CD4-positive, alpha-beta T cell treated with Interleukin-10 for 1 hour (primary cell): ENCODE data around the gene CIBAR2.

Experiments
- DNase-seq: peaks from one replicate; pipeline ENCODE4 v3.0.0-alpha.2; 2020

The CIBAR2 gene

DNA sequence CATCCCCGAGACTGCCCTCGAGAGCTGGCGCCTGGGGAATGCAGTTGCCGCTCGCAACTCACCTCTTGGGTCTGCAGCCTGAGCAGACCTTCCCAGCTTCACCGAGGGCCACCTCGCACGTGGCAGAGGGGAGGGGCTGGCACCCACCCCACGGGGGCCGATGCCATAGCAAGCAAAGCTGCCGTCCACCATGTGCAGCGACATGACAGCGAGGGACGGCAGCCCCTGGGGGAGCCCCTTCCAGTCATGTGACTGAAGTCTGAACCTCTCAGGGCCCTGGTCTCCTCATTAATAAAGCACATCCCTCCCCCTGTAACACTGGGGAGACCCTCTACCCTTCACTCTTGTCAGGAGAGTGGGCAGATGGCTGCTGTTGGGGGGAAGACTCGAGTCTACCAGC, 30.5 kb downstream of the CIBAR2 start:
- DNase-seq = no peak

DNA sequence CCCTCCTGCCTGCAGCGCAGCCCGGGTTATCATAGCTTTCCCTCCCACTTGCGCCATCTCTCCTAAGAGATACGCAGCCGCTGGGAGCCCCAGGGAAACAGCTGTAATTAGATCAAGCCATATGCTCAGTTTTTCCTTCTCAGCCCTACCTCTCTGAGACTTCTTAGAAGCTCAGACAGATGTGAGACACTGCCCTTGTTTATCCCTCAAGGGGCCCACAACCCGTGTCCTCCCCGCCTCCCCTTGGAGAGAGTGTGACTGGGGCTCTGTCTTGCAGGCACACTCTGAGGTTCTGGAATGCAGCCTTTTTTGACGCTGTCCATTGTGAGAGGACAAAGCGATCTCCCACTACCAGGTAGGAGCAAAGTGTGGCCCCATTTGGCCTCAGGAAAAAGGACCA, 31.2 kb downstream of the CIBAR2 start:
- DNase-seq = no peak

DNA sequence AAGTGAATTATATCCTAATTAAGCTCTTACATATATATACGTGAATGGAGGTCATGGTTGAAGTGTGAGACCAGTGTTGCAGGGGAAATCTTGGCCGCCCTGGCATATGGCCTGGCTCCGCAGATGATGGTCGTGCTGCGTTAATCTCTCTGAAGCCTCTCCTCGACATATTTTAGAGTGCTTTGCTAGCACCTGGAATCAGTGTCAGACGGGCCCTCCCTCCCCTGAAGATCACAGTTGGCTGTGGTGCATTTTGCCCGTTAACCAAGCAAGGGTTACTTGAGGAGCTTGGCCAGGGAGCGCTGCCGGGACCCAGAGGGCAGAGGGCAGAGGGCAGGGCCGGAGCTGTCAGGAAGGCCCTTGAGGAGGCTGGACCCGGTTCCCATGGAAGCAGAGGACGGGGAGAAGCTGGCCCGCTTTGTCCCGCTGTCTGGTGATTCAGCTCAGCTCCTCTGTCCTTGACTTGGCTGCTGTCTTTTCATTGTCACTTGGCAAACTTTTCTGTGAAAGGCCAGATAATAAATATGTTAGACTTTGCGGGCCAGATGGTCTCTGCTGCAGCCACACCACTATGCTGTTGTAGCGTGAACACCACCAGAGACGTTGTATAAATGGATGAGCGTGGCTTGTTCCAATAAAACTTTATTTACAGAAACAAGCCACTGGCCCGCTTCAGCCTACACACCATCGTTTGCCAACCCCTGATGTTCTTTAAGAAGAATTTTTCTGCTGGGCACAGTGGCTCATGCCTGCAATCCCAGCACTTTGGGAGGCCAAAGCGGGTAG, 32.3 kb downstream of the CIBAR2 start:
- DNase-seq = no peak

DNA sequence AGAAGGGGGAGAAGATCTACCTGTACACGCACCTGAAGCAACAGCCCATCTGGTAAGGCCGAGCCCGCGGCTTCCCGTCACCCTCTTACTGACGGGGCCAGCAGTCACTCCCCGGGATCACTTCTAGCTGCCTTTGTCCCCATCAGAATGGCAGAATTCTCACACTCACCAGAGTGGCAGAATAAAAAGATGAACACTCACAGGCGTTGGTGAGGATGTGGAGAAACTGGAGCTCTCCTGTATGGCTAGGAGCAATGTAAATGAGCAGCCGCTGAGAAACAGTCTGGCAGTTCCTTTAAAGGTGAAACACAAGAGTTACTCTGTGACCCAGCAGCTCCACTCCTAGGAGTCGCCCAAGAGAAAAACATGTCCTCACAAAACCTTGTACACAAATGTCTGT, 33.3 kb downstream of the CIBAR2 start:
- DNase-seq = no peak

DNA sequence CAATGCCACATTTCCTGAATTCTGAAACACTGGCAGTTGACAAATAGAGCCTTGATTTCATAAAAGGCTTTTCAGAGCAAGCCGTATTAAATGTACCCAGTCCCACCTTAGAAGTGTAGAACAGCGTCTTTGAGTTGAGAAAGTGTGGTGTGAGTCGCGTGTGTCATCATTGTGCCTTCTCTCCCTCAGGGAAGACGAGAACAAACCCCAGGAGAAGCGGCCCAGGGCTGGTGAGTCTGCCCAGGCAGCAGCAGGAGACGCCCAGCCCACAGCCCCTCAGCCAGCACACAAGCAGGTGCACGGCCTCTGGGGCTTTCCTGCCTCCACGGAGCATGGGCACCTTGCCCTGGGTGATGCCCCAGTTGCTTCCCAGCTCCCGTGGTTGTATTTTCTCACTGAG, 34.0 kb downstream of the CIBAR2 start:
- no peak for DNase-seq

DNA sequence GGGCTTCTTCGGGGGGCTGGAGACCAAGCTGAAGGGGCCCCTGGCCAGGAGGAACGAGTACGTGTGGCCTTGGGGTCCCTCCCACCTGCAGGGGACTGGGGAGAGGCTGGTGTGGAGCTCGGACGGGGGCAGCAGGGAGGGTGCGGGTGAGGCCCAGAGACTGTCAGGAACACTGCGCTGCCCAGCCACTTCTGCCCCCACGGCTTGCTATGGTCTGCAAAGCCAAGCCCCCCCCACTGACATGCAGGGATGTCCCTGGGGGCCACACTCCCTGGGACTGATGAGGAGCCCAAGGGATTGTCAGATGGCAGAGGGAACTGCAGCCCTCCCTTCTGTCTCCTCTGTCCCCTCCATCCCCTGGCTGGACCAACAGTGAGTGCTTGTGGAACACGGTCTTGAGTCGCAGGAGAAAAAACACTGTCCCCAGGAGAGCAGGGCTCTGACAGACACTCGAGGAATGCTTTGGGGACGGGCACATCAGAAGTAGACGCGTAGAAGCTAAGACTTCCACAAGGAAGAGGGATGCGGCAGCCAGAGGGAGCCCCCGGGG, 34.6 kb downstream of the CIBAR2 start:
- no peak for DNase-seq

DNA sequence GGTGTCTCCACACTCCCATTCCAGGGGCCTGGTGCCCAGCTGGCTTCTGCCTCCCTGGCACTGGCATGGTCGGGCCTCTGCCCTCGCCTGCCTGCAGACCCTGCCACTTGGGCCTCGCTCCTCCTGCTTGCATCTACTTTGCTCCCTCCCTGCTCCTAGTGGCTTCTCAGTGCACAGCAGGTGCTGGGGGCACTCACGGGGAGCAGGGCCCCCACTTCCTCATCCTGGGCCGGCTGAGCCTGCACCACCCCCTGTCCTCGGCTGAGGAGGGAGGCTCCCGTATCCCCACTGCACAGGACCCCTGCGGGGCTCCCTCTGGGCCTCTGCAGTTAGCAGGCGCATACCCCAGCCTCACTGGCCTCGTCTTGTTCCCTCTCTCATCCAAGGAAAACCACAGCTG, 35.2 kb downstream of the CIBAR2 start:
- DNase-seq = no peak

DNA sequence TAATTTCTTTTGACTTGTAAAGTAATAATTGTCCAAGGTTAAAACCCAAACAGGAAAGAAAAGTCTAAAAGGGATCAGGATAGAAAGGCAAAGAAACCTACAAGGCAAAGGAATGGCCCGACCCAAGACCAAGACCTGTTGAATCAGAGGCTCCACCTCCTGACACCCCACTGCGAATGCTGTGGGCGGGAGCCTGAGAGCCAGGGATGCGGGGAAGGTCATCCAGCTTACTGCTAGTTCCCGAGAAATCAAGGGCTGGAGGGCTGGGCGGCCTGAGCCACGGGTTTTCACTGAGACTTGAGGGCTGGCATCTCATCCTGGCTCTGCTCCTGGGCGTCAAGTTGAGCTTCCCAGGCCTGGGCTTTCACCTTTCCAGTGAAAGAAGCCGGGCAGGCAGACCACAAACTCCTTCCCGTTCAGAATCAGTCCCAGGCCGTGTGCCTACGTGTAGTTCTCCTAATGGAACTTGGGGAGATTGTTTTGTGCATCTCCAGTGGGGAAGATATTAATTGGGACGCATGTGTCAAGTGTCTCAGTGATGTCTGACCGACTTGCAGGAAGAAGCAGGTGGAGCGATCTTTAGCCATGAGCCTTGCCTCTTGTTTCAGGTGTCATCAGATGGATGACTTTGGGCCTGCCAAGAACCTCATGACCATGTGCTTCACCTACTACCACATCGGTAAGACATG, 36.9 kb downstream of the CIBAR2 start:
- DNase-seq = no peak

DNA sequence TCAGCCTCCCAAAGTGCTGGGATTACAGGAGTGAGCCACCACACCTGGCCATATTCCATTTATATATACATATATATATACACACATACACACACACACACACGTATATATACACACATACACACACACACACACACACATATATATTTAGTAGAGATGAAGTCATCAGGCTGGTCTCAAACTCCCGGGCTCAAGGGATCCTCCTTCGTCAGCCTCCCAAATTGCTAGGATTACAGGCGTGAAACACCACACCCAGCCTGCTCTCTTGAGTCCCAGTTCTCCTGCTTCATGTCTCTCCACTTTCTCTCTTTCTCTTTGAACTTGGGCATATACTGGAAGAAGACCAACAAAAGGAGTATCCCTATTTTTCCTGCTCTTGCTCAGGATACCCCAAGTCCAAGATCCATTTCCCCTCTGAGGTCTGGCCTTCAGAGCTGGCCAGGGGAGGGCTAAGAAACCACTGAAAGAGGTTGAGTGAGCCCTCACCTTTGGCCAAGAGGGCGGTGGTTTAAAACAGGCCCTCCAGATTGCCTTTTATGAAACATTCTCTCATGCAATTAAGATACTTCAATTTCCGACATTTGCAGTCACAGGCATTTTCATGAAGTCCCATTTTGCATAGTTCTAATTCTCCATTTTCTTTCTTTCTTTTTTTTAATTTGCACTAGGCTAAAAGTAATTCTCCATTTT, 37.9 kb downstream of the CIBAR2 start:
- no peak for DNase-seq

DNA sequence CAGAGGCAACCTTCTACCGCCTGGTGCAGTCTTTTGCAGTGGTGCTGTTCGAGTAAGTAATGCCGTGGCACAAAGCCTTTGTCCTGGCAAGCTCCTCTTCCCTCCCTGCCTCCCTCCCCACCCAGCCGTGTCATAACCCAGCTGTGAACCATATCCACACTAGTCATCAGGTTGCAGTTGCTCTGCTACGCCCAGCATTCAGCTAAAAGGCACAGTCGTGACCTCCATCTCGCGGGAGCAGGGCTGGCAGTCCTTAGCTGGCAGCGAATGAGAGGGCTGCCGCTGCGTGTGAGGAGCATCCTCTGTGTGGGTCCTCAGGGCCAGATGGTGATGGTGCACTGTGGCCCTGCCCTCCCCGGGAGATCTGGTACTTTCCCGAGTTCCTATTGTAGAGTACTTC, 39.3 kb downstream of the CIBAR2 start:
- DNase-seq = no peak

DNA sequence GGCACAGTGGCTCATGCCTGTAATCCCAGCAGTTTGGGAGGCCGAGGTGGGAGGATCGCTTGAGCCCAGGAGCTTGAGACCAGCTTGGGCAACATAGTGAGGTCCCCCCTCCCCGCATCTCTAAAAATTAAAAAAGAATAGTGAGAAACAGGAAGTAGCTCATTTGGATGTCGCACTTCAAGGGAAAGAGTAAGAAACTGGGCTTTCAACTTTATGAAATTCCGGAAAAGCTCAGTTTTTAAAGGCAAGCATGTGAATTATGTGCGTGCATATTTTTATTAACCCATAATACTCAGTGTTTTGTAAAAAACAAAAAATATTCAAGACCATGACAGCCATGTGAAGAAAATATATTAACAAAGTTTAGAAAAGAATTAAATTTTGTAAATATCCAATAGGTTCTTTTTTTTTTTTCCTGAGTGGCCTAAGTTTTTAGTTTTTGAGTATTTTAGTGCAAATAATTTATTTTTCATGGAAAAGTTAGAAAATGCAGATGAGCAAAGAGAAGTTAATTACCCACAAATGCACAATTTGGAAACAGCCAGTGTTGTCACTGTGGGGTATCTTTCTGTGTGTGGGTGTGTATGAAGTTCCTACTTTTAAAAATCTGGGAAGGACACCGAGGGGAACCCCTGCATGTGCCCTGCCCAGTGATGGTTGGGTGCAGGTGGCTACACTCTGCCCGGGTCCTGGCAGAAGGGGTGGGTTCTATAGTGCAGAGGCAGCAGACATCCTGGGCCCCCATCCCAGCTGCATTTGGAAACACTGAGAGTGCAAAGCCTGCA, 40.0 kb downstream of the CIBAR2 start:
- no peak for DNase-seq

DNA sequence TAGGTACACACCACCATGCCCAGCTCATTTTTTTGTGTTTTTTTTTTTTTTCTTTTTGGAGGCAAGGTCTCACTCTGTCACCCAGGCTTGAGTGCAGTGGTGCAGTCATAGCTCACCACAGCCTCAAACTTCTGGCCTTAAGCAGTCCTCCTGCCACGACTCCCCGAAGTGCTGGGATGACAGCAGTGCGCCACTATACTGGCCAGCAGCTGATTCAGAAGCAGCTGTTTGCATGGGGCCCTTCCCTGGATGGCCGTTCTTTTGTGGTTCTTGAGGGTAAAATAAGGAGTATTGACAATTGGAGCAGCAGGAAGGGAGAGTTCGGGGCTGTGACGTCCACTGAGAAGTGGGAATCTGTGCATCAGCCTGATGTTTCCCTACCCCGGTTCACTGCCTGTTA, 43.1 kb downstream of the CIBAR2 start:
- DNase-seq = no peak

DNA sequence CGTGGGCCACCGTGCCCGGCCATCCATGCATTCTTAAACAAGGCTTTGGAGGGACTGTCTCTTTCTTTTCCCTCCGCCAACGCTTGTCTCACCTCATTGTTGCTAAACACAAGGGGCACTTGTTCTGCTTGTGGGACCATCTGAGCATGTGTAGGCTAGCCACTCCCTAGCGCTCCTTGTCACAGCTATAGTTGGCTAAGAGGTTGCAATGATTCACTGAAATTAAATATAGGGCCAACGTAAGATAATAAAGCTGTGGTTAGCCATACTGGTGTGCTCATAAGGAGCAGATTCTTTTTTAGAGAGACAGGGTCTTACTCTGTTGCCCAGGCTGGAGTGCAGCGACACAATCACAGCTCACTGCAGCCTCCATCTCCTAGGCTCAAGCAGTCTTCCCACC, 43.5 kb downstream of the CIBAR2 start:
- DNase-seq = no peak

DNA sequence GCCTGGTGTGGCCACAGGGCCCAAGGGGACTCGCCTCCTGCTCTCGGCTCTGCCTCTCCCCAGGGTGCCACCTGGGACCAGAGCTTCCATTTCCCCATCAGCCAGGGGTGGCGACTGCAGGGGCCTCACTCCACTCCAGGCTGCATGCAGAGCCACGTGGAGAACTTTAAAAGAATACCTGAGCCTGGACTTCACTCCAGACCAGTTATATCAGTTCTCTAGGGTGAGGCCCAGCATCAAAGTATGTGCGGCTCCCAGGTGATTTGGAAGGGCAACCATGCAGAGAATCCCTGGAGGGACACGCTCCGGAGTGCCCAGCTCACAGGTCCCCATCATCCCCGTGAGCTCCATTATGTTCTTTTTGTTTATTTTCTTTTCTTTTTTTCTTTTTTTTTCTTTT, 44.8 kb downstream of the CIBAR2 start:
- DNase-seq = no peak

DNA sequence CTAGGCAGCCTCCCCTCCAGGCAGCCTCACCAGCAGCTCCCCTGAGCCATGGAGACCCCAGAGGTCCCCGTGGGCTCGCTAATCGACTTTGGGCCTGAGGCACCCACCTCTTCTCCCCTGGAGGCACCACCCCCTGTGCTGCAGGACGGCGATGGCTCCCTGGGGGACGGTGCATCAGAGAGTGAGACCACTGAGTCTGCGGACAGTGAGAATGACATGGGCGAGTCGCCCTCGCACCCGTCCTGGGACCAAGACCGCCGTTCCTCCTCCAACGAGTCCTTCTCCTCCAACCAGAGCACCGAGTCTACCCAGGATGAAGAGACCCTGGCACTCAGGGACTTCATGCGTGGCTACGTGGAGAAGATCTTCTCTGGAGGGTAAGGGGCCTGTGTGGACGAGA, 45.2 kb downstream of the CIBAR2 start:
- DNase-seq = no peak

DNA sequence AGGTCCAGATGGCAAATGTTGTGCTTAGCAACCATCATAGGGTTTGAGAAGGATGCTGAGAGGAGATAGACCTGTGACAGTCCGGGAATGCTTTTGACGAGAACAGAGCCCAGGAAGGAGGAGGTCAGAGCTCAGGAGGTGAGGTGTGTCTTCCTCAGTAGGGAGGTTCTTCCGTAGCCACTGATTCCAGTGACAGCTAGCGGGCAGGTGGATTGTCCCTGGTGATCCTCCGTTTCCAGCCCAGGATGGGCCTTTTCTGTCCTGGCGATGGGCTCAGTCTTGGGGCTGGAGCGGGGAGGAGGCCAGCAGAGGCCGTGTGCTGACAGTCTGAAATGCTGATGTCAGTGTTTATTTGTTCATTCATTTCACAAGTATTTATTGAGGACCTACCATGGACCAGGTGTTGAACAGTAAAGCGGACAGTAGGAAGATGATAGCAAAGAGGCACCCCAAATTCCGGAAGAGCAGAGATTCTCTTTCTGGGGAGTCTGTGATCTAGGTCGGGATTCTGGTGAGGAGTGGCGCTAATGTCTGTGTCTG, 45.9 kb downstream of the CIBAR2 start:
- DNase-seq = no peak

DNA sequence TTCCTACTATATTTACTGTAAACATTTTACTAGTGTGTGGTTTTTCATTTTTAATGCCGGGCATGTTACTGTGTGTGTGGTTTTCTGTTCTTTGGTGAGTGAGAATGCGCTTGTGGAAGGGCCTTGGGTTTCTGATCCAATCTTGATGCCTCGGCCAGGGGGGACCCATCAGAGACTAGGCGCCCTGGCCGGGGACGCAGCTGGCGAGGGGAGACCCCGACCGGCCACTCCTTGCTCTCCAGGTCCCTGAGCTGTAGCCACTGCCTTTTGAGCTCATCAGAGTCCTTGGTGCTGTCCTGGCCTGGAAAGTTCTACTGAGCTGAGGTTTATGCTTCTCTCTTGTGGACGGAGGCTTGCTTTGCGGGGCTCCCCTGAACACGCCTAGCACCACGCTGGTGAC, 47.2 kb downstream of the CIBAR2 start:
- DNase-seq = no peak

DNA sequence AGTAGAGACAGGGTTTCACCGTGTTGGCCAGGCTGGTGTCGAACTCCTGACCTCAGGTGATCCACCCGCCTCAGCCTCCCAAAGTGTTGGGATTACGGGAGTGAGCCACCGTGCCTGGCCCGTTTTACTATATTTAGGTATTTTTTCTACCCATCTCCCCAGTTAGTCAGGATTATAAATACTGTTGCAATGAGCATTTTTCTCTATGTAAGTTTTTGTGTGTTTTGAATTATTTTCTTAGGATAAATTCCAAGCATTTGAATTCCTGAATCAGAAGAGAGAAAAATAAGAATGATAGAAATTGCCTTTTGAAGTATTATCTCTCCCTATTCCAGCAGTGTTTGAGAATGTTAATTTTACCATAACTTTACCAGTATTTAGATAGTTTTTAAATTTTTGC, 48.1 kb downstream of the CIBAR2 start:
- no peak for DNase-seq

DNA sequence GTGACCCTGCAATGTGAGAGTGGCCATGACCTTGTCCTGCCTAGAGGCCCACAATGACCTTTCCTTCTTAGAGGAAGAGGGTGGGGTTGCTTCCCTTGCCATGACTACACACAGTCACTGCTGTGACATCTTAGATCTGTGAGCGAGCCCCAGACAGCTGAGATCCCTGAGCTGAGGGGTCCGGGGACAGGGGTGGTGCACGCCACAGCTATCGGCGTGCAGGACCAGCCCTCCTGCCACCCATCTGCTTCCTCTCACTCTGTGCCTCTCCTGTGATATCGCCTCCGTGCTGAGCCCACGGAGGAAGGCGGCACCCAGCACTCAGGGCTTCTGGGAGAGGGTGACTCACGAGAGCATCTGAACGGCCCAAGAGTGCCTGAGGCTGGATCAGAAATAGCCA, 49.4 kb downstream of the CIBAR2 start:
- DNase-seq = no peak

DNA sequence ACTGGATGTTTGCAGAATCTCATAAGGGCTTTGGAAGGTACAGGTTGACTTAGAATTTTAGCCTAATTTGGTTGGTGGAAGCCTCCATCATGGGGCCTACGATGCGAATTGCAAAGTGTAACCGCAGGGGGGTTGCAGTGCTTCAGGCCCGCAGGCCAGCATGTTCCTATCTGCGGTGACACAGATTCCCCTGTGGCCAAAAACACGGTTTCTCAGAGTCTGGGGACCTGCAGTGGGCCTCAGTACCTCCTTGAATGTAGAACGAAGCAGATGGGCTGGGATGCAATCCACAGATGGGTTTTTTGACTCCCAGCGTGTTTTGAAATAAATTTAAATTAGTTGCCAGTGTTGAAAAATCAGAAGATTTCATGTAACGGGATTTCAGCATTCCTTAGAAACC, 49.9 kb downstream of the CIBAR2 start:
- no peak for DNase-seq

DNA sequence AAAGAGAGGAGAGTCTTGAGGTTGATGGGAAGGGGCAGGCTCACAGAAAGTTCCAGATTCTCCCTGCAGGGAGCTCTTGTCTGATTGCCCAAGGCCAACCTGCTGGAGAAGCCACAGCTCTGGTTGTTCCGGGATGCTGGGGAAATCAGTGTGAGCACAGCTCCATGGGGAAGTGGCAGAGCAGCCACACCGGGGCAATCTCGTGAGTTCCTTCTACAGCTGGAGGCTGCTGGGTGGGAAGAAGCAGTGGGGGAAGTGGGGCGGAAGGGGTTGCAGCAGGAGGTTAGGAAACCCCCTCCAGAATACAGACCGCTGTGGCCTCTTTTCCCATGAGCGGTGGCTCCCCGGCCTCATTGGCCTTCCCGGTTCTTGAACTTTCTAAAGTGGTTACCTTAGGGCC, 50.7 kb downstream of the CIBAR2 start:
- DNase-seq = peak; percentile 20

DNA sequence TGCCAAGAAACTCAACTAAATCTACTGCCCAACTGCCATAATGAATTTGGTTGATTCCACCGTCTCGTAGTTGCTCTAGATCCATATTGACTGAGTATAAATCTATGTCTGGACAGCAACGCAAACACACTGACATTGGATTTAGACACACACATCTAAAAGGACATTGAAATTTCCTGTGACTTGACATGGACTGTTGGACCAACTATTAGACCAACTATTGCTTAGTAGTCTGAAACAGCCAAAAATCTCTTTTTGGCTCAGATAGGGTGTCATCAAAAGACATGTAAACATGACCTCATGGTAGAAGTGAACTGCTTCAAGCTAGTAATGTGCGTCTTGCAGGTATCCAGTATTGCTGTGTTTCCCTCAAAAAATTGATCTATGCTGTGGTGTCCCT, 53.4 kb downstream of the CIBAR2 start:
- no peak for DNase-seq

DNA sequence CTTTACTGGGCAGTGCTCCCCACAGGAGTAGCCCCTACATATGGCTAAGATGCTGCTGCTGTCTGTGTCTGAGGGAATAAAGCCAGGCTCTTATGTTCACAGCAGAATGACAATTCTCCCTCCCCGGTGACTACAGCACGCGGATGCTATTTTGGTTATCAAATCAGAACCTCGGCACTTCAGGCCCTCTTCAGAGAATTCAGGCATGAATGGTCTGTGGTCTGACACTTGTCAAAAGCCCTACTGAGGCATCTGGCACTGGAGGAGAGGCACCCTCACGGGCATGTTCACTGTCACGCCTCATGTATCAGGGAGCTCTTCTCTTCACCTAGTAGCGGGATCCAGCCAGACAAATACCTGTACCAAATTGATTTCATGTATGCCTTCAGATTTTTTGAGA, 54.3 kb downstream of the CIBAR2 start:
- DNase-seq = no peak
